Measurements from ENCODE around the gene TRMT5.

- TF ChIP-seq, protein P1, sequence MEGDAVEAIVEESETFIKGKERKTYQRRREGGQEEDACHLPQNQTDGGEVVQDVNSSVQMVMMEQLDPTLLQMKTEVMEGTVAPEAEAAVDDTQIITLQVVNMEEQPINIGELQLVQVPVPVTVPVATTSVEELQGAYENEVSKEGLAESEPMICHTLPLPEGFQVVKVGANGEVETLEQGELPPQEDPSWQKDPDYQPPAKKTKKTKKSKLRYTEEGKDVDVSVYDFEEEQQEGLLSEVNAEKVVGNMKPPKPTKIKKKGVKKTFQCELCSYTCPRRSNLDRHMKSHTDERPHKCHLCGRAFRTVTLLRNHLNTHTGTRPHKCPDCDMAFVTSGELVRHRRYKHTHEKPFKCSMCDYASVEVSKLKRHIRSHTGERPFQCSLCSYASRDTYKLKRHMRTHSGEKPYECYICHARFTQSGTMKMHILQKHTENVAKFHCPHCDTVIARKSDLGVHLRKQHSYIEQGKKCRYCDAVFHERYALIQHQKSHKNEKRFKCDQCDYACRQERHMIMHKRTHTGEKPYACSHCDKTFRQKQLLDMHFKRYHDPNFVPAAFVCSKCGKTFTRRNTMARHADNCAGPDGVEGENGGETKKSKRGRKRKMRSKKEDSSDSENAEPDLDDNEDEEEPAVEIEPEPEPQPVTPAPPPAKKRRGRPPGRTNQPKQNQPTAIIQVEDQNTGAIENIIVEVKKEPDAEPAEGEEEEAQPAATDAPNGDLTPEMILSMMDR (IDR thresholded peaks at IDR 0.05) = no peak
- TF ChIP-seq POLR2A (IDR thresholded peaks at IDR 0.05) = no peak
These were observed 45.6 kb downstream of the TRMT5 start for GRCh38 chr14:60935319-60935718.

All from body of pancreas (tissue), 4 donors.